Activated CD8-positive, alpha-beta T cell treated with anti-CD3 and anti-CD28 coated beads for 36 hours (primary cell): Measurements from ENCODE around the gene ENAH. TPM values are rescaled to one million over a fixed set of nuclear protein-coding genes. Genes with fewer than 3 reads are reported as not detected.
"Not testable (repeated sequence)": the region's sequence is repeated elsewhere in the genome, so short reads cannot be mapped to it uniquely, and the experiment has no call there.

Experiments used
- ATAC-seq: fragments of 200-7000 bp; cut with Tn5 transposase; one replicate; pipeline ENCODE4 v1.10.0; 2021; ENCODE audit warnings: mild to moderate bottlenecking, moderate library complexity
- CTCF ChIA-PET: fragments of 350-600 bp; sonication (Branson Sonifier 250); formaldehyde crosslinking; loops from one replicate; lab custom pipeline; 2021; ENCODE audit warnings: antibody characterized with exemption; lab: Charles Lee
- POLR2A ChIA-PET: fragments of 350-600 bp; sonication (Branson Sonifier 250); formaldehyde crosslinking; loops from one replicate; lab custom pipeline; 2021; ENCODE audit warnings: antibody characterized with exemption; lab: Charles Lee
- DNase-seq: peaks from one replicate; pipeline ENCODE4 v3.0.0-alpha.2; 2020
- H3K27ac Mint-ChIP-seq: one replicate; pipeline ENCODE4 v1.8.0; 2021; ENCODE audit warnings: mild to moderate bottlenecking, mixed read lengths
- H3K27me3 Mint-ChIP-seq: one replicate; pipeline ENCODE4 v1.8.0; 2021; ENCODE audit warnings: mixed read lengths
- H3K36me3 Mint-ChIP-seq: one replicate; pipeline ENCODE4 v1.8.0; 2021; ENCODE audit warnings: low read depth, mixed read lengths
- H3K4me1 Mint-ChIP-seq: one replicate; pipeline ENCODE4 v1.8.0; 2021; ENCODE audit warnings: low read depth, mixed read lengths
- H3K4me3 Mint-ChIP-seq: one replicate; pipeline ENCODE4 v1.8.0; 2021; ENCODE audit warnings: mild to moderate bottlenecking, moderate library complexity, mixed read lengths
- H3K9me3 Mint-ChIP-seq: one replicate; pipeline ENCODE4 v1.8.0; 2021; ENCODE audit warnings: mixed read lengths
- CTCF ChIP-seq: fragments of 200-600 bp; IDR thresholded peaks from one replicate; pipeline ENCODE4 v1.8.0; 2022; ENCODE audit warnings: antibody characterized with exemption, mild to moderate bottlenecking
- intact Hi-C: fragments of 100-400 bp; cut with micrococcal nuclease; formaldehyde crosslinking; loops from one replicate; pipeline ENCODE4 v1.10.0; 2022
- total RNA-seq, 2 experiments: library from RNA; stranded (reverse); gene quantifications; one replicate each; pipeline ENCODE4 v1.2.3, GENCODE V29; 2021

ENAH gene
- total RNA-seq, 2 experiments from 2014 or later: 0.51 to 0.65 TPM

- H3K9me3 Mint-ChIP-seq: no peaks in the 10 kb centered on the region
- ATAC-seq: no peak
- CTCF ChIA-PET: no interaction called here
- no peaks in the 10 kb centered on the region for H3K36me3 Mint-ChIP-seq
- intact Hi-C loops: no loop called here
- DNase-seq: no peak
- H3K27ac Mint-ChIP-seq: no peak overlapping the region
- H3K4me1 Mint-ChIP-seq: no peaks in the 10 kb centered on the region
- POLR2A ChIA-PET: no interaction called here
- H3K4me3 Mint-ChIP-seq: no peak overlapping the region
- no peak for TF ChIP-seq CTCF
- H3K27me3 Mint-ChIP-seq: peaks cover 17% of the 10 kb centered on the region
Observed at GRCh38 chr1:225645194-225645895, 7.6 kb downstream of the ENAH start.

- DNase-seq (no peak), ATAC-seq (no peak)
- no peaks in the 10 kb centered on the region for H3K4me1 Mint-ChIP-seq
- POLR2A ChIA-PET: no interaction called here
- no peak overlapping the region for H3K27ac Mint-ChIP-seq
- peaks cover 12% of the 10 kb centered on the region for H3K27me3 Mint-ChIP-seq
- no peaks in the 10 kb centered on the region for H3K36me3 Mint-ChIP-seq
- H3K4me3 Mint-ChIP-seq: no peak overlapping the region
- CTCF ChIA-PET: no interaction called here
- H3K9me3 Mint-ChIP-seq: no peaks in the 10 kb centered on the region
- no peak for TF ChIP-seq CTCF
- intact Hi-C loops: no loop called here
Observed at GRCh38 chr1:225644666-225645065, 8.3 kb downstream of the ENAH start.

DNA sequence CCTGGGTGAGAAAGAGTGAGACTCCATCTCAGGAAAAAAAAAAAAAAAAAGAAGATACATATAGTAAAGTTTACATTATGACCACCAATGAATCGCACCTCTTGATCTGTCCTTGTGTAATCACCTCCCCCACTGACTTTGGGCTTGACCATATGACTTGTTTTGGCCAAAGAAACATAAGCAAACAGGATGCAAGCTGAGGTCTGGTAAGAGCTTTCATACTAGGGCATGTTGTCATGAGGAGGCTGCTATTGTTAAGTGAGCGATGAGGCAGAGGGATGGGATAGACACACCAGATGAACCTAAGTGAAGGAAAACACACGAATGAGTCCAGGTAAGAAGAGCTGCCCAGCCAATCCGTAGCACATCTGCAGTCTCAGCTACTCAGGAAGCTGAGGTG is 10.7 kb downstream of the ENAH start:
- ATAC-seq (no peak), DNase-seq (no peak)
- no peak overlapping the region for H3K27ac Mint-ChIP-seq
- no peaks in the 10 kb centered on the region for H3K9me3 Mint-ChIP-seq
- POLR2A ChIA-PET: no interaction called here
- TF ChIP-seq CTCF: no peak
- no peaks in the 10 kb centered on the region for H3K4me1 Mint-ChIP-seq
- H3K4me3 Mint-ChIP-seq: no peak overlapping the region
- H3K36me3 Mint-ChIP-seq: no peaks in the 10 kb centered on the region
- H3K27me3 Mint-ChIP-seq: peaks cover 5% of the 10 kb centered on the region
- CTCF ChIA-PET: interaction anchor here (1.2 kb wide), 1 partner anchor 13 kb away, joined by 3 read pairs; no protein-coding TSS in a partner anchor
- intact Hi-C loops: no loop called here

GRCh38 chr1:225638853-225639252 is 14.1 kb downstream of the ENAH start:
- ATAC-seq: no peak
- intact Hi-C loops: no loop called here
- TF ChIP-seq CTCF: no peak
- no peak for DNase-seq
- H3K9me3 Mint-ChIP-seq: no peaks in the 10 kb centered on the region
- H3K4me3 Mint-ChIP-seq: no peak overlapping the region
- no peaks in the 10 kb centered on the region for H3K36me3 Mint-ChIP-seq
- ChIA-PET CTCF (interaction anchor here (0.6 kb wide), 1 partner anchor 131 kb away, joined by 3 read pairs; no protein-coding TSS in a partner anchor), POLR2A (no interaction called here)
- no peak overlapping the region for H3K27ac Mint-ChIP-seq
- peaks cover 3% of the 10 kb centered on the region for H3K27me3 Mint-ChIP-seq
- no peaks in the 10 kb centered on the region for H3K4me1 Mint-ChIP-seq

GRCh38 chr1:225637651-225638199 is 15.2 kb downstream of the ENAH start:
- no peaks in the 10 kb centered on the region for H3K36me3 Mint-ChIP-seq
- intact Hi-C loops: no loop called here
- no peak for DNase-seq
- no peak overlapping the region for H3K4me3 Mint-ChIP-seq
- no peak for TF ChIP-seq CTCF
- ATAC-seq: no peak
- H3K27ac Mint-ChIP-seq: no peak overlapping the region
- H3K4me1 Mint-ChIP-seq: no peaks in the 10 kb centered on the region
- CTCF ChIA-PET: no interaction called here
- POLR2A ChIA-PET: interaction anchor here (0.6 kb wide), 1 partner anchor 10 kb away, joined by 3 read pairs; no protein-coding TSS in a partner anchor
- peaks cover 3% of the 10 kb centered on the region for H3K27me3 Mint-ChIP-seq
- no peaks in the 10 kb centered on the region for H3K9me3 Mint-ChIP-seq

DNA sequence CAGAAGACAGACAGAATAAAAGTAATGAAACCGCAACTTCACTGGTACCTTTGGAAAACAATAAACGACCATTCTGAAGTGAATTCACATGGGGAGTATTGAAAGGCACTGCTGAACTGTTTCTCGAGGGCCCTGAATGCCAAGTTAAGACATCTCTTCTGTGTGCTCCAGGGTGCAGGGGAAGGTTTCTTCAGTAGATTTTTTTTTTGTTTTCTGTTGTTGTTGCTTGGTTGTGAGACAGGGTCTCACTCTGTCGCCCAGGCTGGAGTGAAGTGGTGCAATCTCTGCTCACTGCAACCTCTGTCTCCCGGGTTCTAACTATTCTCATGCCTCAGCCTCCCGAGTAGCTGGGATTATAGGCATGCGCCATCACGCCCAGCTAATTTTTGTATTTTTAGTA is 15.9 kb downstream of the ENAH start:
- H3K27ac Mint-ChIP-seq, H3K27me3 Mint-ChIP-seq, H3K4me1 Mint-ChIP-seq, DNase-seq, H3K9me3 Mint-ChIP-seq, H3K36me3 Mint-ChIP-seq, CTCF ChIA-PET, H3K4me3 Mint-ChIP-seq, intact Hi-C loops, ATAC-seq: not testable (repeated sequence)
- POLR2A ChIA-PET: interaction anchor here (0.7 kb wide), 1 partner anchor 259 kb away, joined by 3 read pairs; no protein-coding TSS in a partner anchor
